ENCODE results near the gene HIPK2.

HIPK2 gene

GRCh38 chr7:139713061-139713460, 64.7 kb downstream of the HIPK2 start:
- no peak for FAIRE-seq

GRCh38 chr7:139711991-139712743, 65.6 kb downstream of the HIPK2 start:
- no peak for FAIRE-seq

- no peak for FAIRE-seq
Measured at GRCh38 chr7:139710036-139710435, 67.8 kb downstream of the HIPK2 start.

- FAIRE-seq = no peak
Measured at GRCh38 chr7:139709485-139709884, 68.3 kb downstream of the HIPK2 start.

GRCh38 chr7:139708541-139708940, 69.3 kb downstream of the HIPK2 start:
- no peak for FAIRE-seq

- FAIRE-seq = no peak
Measured at GRCh38 chr7:139706837-139707236, 71.0 kb downstream of the HIPK2 start.

- FAIRE-seq = no peak
Measured at GRCh38 chr7:139704308-139704879, 73.4 kb downstream of the HIPK2 start.

GRCh38 chr7:139703487-139704307, 74.1 kb downstream of the HIPK2 start:
- no peak for FAIRE-seq

GRCh38 chr7:139702811-139703486, 74.8 kb downstream of the HIPK2 start:
- FAIRE-seq = no peak

GRCh38 chr7:139702313-139702731, 75.5 kb downstream of the HIPK2 start:
- no peak for FAIRE-seq

- no peak for FAIRE-seq
Measured at GRCh38 chr7:139701908-139702307, 75.9 kb downstream of the HIPK2 start.

- FAIRE-seq = no peak
Measured at GRCh38 chr7:139700505-139701235, 77.1 kb downstream of the HIPK2 start.

- FAIRE-seq = no peak
Measured at GRCh38 chr7:139699640-139700504, 77.9 kb downstream of the HIPK2 start.

GRCh38 chr7:139698844-139699243, 79.0 kb downstream of the HIPK2 start:
- FAIRE-seq = no peak

- no peak for FAIRE-seq
Measured at GRCh38 chr7:139698278-139698677, 79.5 kb downstream of the HIPK2 start.

GRCh38 chr7:139697056-139697455, 80.7 kb downstream of the HIPK2 start:
- FAIRE-seq = no peak

- FAIRE-seq = no peak
Measured at GRCh38 chr7:139696552-139696951, 81.2 kb downstream of the HIPK2 start.

GRCh38 chr7:139695588-139695987, 82.2 kb downstream of the HIPK2 start:
- no peak for FAIRE-seq

- no peak for FAIRE-seq
Measured at GRCh38 chr7:139695051-139695450, 82.7 kb downstream of the HIPK2 start.

- no peak for FAIRE-seq
Measured at GRCh38 chr7:139694389-139694676, 83.5 kb downstream of the HIPK2 start.

- no peak for FAIRE-seq
Measured at GRCh38 chr7:139693651-139694388, 84.0 kb downstream of the HIPK2 start.

Data from A204.1 (cell line).